Myocyte (in vitro differentiated cells): ENCODE data around the gene PRKRIP1. TPM values are rescaled to one million over a fixed set of nuclear protein-coding genes. Genes with fewer than 3 reads are reported as not detected.
A peak's percentile ranks its signal among the peaks of the same experiment; 100 is the strongest.

ENCODE experiments used
- DNase-seq: peaks from one replicate; pipeline ENCODE4 v3.0.0-alpha.2; 2012; ENCODE audit warnings: low read depth
- microRNA-seq: library from miRNA; unstranded; fragments of <30 nt; microRNA quantifications from one replicate; pipeline ENCODE4, GENCODE V29; 2016
- total RNA-seq: library from RNA; depleted of rRNA; stranded (reverse); fragments of >200 nt; gene quantifications from 2 replicates; pipeline ENCODE4 v1.2.3, GENCODE V29; 2014

PRKRIP1 gene
- total RNA-seq, 1 donor from 2014 or later = 36.2 TPM

- DNase-seq = peak; percentile 79
These were observed 78.7 kb downstream of the PRKRIP1 start for GRCh38 chr7:102474736-102475435.

Small RNAs within 50 kb of the gene (microRNA-seq; reads per million reads assigned to microRNA genes)
- gene MIR4467 = 0.48 reads per million
- 0.65 reads per million for gene MIR5090
- not detected for gene MIR548O

Other genes starting within 250 kb of the PRKRIP1 start
- 32.1 and 51.6 TPM in 2 replicates for gene SH2B2, start 109.5 kb upstream of the PRKRIP1 start, total RNA-seq
- gene SPDYE6, start 39.9 kb upstream of the PRKRIP1 start, total RNA-seq = not detected in 2 replicates
- 33.5 and 55.6 TPM in 2 replicates for gene ORAI2, start 37.2 kb downstream of the PRKRIP1 start, total RNA-seq
- 17.5 and 28.7 TPM in 2 replicates for gene ALKBH4, start 68.5 kb downstream of the PRKRIP1 start, total RNA-seq
- gene LRWD1, start 68.6 kb downstream of the PRKRIP1 start, total RNA-seq = 41.3 and 52.0 TPM in 2 replicates
- 33.1 and 58.9 TPM in 2 replicates for gene POLR2J, start 82.6 kb downstream of the PRKRIP1 start, total RNA-seq
- gene RASA4B, start 121.4 kb downstream of the PRKRIP1 start, total RNA-seq = 17.4 and 19.8 TPM in 2 replicates
- 1.9 and 4.0 TPM in 2 replicates for gene UPK3BL2, start 147.3 kb downstream of the PRKRIP1 start, total RNA-seq
- gene SPDYE2, start 154.9 kb downstream of the PRKRIP1 start, total RNA-seq = not detected in 2 replicates
- 22.6 and 26.7 TPM in 2 replicates for gene POLR2J3, start 176.2 kb downstream of the PRKRIP1 start, total RNA-seq
- gene RASA4, start 220.4 kb downstream of the PRKRIP1 start, total RNA-seq = 26.5 and 28.4 TPM in 2 replicates
- 24.1 and 25.2 TPM in 2 replicates for gene UPK3BL1, start 246.4 kb downstream of the PRKRIP1 start, total RNA-seq